H1 (cell line): ENCODE data around the gene SHISA7. TPM values are rescaled to one million over a fixed set of nuclear protein-coding genes. Genes with fewer than 3 reads are reported as not detected.

Experiments used
- MAX ChIP-seq: IDR thresholded peaks from 2 replicates; pipeline ENCODE4 v1.6.1; 2012; ENCODE audit warnings: inconsistent platforms
- polyA plus RNA-seq, 7 experiments: library from polyadenylated mRNA; depleted of rRNA in 3 of 7; stranded (reverse) in 5 of 7; unstranded in 2 of 7; fragments of >200 nt in 5 of 7; fragments of 200-250 nt in 2 of 7; gene quantifications; 1 replicate in 5 of 7; 2 replicates in 1 of 7; 4 replicates in 1 of 7; pipeline versions ENCODE4 v1.2.1 to v1.2.3, GENCODE V29; 2011 to 2013; ENCODE audit warnings: missing spikeins in 2 of 7, mixed read lengths in 2 of 7
- total RNA-seq: library from RNA; stranded (reverse); fragmentation: NEBNext Ultra II Directional; extraction: Animal tissue kit (Norgen Biotek cat#: 25700); gene quantifications from 2 replicates; pipeline ENCODE4 v1.2.1, GENCODE V29; 2021

The SHISA7 gene
- total and polyA plus RNA-seq, 2 of the 8 experiments (the other 6 are each of a cell fraction or from before 2014, with no cell fraction given), result 0.76 to 1.0 TPM

- peak; percentile 24; the same call in 1 of the 2 replicates for TF ChIP-seq MAX
- TF ChIP-seq, all 59 proteins: peak for 7
Observed at GRCh38 chr19:55384920-55385723, 58.0 kb downstream of the SHISA7 start (continued).
